Fibroblast of skin of back (primary cell): ENCODE results near the gene VASP. TPM values are rescaled to one million over a fixed set of nuclear protein-coding genes. Genes with fewer than 3 reads are reported as not detected.

Experiments
- DNase-seq: peaks from one replicate; pipeline ENCODE4 v3.0.0-alpha.2; 2013
- polyA plus RNA-seq, 2 experiments: library from polyadenylated mRNA; unstranded; fragments of 120-200 nt; gene quantifications; one replicate each; pipeline ENCODE4 v1.2.1, GENCODE V29; 2013; ENCODE audit not compliant: insufficient read length in 2 of 2

The VASP gene
- polyA plus RNA-seq (2013, experiment 1 of 2; ENCODE audit: insufficient read length) = 342 TPM
- polyA plus RNA-seq (2013, experiment 2 of 2; ENCODE audit: insufficient read length) = 285 TPM

- DNase-seq = peak; percentile 90
These were observed at the start of gene VASP for GRCh38 chr19:45506989-45507871. VASP (plus strand) TSS chr19:45507479; CDS start chr19:45507772, 293 bp downstream.

- DNase-seq = no peak
These were observed 49.5 kb upstream of the VASP start for GRCh38 chr19:45457776-45458175.

GRCh38 chr19:45460807-45461347 lies 46.4 kb upstream of the VASP start:
- no peak for DNase-seq

GRCh38 chr19:45462174-45462573 lies 45.1 kb upstream of the VASP start:
- no peak for DNase-seq

- no peak for DNase-seq
These were observed 44.0 kb upstream of the VASP start for GRCh38 chr19:45463241-45463640.

- DNase-seq = no peak
These were observed 43.0 kb upstream of the VASP start for GRCh38 chr19:45464274-45464673.

GRCh38 chr19:45464852-45465441 lies 42.3 kb upstream of the VASP start:
- no peak for DNase-seq

- no peak for DNase-seq
These were observed 40.2 kb upstream of the VASP start for GRCh38 chr19:45467115-45467455.

GRCh38 chr19:45467456-45468158 lies 39.7 kb upstream of the VASP start, which contains the start of gene FOSB:
FOSB (plus strand) TSS chr19:45467996; CDS start chr19:45468587, 591 bp downstream.
- DNase-seq = peak; percentile 93

- DNase-seq = no peak
These were observed 39.1 kb upstream of the VASP start for GRCh38 chr19:45468159-45468651.

- DNase-seq = peak; percentile 36
These were observed 38.5 kb upstream of the VASP start for GRCh38 chr19:45468803-45469131.

GRCh38 chr19:45469132-45469944 lies 37.9 kb upstream of the VASP start:
- peak; percentile 95 for DNase-seq

GRCh38 chr19:45469945-45470761 lies 37.1 kb upstream of the VASP start:
- DNase-seq = peak; percentile 52

GRCh38 chr19:45470762-45471081 lies 36.6 kb upstream of the VASP start:
- no peak for DNase-seq

GRCh38 chr19:45471111-45471930 lies 36.0 kb upstream of the VASP start:
- no peak for DNase-seq

GRCh38 chr19:45471931-45472562 lies 35.2 kb upstream of the VASP start:
- DNase-seq = no peak

GRCh38 chr19:45472563-45473366 lies 34.5 kb upstream of the VASP start:
- no peak for DNase-seq

- no peak for DNase-seq
These were observed 34.0 kb upstream of the VASP start for GRCh38 chr19:45473367-45473681.
